GM13976 (cell line): ENCODE data around the gene EEF2.

Source experiments
- DNase-seq: peaks from one replicate; pipeline ENCODE4 v3.0.0; 2012; ENCODE audit warnings: low spot score
- CTCF ChIP-seq: IDR thresholded peaks from 2 replicates; pipeline ENCODE4 v1.5.1; 2012; ENCODE audit warnings: borderline replicate concordance, mild to moderate bottlenecking; ENCODE audit not compliant: insufficient read depth; ENCODE audit errors: extremely low read depth, missing control alignments, control extremely low read depth
- in situ Hi-C: fragments of 300-500 bp; cut with MboI; formaldehyde crosslinking; loops from one replicate; pipeline ENCODE4 v1.12.0; 2022; ENCODE audit warnings: low sequenced_read_pairs, mixed read lengths, inconsistent platforms; ENCODE audit not compliant: unreplicated experiment

EEF2 gene

GRCh38 chr19:4030552-4030951 lies 45.3 kb upstream of the EEF2 start:
- DNase-seq, result no peak
- no peak for TF ChIP-seq CTCF
- in situ Hi-C loops, result no loop called here

GRCh38 chr19:4029247-4029614 lies 44.0 kb upstream of the EEF2 start:
- no peak for TF ChIP-seq CTCF
- in situ Hi-C loops, result no loop called here
- DNase-seq, result no peak

- no peak for DNase-seq
- no peak for TF ChIP-seq CTCF
- in situ Hi-C loops, result no loop called here
These were observed 43.3 kb upstream of the EEF2 start for GRCh38 chr19:4028334-4029246.

- DNase-seq, result no peak
- TF ChIP-seq CTCF, result no peak
- in situ Hi-C loops, result no loop called here
These were observed 41.9 kb upstream of the EEF2 start for GRCh38 chr19:4027146-4027545.

- in situ Hi-C loops, result no loop called here
- no peak for DNase-seq
- TF ChIP-seq CTCF, result no peak
These were observed 40.1 kb upstream of the EEF2 start for GRCh38 chr19:4025317-4025716.

GRCh38 chr19:4023600-4024398 lies 38.5 kb upstream of the EEF2 start:
- in situ Hi-C loops, result no loop called here
- DNase-seq, result no peak
- no peak for TF ChIP-seq CTCF
